Right renal pelvis (tissue), 4 donors: ENCODE measurements around the gene COL23A1. TPM values are rescaled to one million over a fixed set of nuclear protein-coding genes. Genes with fewer than 3 reads are reported as not detected.

Experiments used
- DNase-seq, 4 donors: peaks; one replicate each; pipeline ENCODE4 v3.0.0-alpha.2; 2013; ENCODE audit warnings: low read depth in 4 of 4, low spot score in 3 of 4, missing footprints in 1 of 4
- polyA plus RNA-seq, 4 donors: library from polyadenylated mRNA; unstranded; fragments of 120-200 nt; gene quantifications; one replicate each; pipeline ENCODE4 v1.2.1, GENCODE V29; 2013; ENCODE audit not compliant: insufficient read length in 4 of 4

The COL23A1 gene
- polyA plus RNA-seq, 4 donors: 5.7 to 8.2 (median 6.4) TPM

DNA sequence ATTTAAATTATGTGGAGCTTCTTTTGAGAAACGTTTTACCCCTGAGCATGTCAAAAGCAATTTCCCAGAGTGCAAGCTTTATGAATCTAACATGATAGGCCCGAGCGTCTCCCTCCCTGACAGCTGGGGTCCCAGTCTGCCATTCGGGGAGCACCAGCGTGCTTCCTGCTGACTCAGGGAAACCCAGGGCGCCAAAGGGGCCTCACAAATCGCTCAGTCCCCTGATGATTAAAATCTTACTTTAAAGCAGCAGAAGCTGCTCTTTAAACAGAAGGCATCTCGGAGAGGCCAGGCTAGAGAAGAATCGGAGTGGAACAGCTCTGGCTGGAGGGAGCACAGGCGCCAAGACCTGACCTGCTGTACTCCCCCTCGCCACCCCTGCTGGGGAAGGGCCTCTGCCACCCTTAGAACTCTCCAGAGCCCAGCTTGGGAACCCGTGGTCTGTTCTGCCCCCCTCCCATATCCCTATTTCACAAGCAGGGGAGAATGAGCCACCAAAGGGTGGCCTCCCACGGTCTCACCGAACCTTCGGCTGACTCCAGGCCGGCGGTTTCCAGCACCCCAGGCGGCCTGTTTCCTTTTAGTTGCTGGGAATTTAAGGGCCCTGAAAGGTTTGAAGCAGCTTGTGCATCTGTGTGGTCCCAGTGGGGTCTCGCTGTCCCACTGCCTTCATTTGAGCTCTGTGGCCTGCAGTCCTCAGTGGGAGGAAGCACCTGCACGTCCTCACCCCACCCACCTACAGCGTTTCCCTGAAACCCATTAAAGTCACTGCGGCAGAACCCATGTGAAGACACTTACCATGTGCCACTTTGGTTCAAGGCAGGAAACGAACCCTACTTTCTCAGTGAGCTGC, 147.6 kb downstream of the COL23A1 start:
- no peak for DNase-seq

DNA sequence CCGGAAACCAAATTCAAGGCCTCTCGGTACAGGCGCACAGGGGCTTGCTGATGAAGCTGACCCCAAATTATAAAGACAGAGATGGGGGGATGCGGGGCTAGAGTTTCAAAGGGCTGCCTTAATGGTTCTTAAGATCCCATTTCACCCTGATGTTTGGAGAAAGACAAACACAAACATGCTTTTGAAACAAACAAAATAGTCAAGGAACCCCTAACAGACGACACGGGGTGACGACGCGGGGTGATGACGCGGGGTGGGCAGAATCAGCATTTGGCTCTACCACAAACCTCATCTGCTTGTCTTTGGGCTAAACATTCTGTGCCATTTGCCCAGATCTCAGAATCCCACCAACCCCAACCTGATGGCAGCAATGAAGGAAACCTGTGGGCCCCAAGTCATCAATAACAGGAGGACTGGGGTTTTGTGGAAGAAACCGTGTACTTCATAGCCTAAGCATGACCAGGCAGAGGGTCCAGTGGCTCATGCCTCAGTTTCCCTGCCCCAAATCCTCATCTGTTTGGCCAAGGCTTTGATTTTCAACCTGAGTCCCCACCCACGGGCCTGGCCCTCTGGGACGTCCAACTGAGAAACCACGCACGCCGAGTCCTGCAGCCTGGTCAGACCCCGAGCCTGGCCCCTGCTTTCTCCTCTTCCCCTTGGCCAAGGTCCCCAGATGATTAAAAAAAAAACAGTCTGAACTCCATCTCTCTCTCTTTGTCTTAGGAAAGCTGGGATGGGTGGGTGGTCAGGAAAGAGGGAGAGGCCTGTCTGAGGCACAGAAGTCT, 148.5 kb downstream of the COL23A1 start:
- DNase-seq: no peak

GRCh38 chr5:178440181-178440580, 150.0 kb downstream of the COL23A1 start:
- DNase-seq: no peak

- DNase-seq: no peak
These were observed 150.6 kb downstream of the COL23A1 start for GRCh38 chr5:178439493-178440180.

DNA sequence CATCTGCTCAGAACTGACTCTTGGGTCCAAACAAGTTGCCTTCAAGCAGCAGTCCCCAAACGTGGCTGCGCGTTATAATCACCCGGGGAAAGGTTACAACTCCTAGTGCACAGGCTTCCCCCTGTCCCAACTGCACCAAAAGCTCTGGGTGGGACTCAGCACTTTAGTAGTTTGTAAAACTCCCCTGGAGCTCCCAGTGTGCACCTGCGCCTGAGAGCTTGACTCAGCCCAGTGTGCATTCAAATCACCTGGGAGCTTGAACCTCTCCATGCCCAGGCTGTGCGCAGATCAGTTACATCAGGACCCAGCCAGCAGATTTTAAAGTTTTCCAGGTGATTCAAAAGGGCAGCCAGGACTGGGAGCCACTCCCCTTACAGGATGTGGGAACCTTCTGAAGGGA, 151.4 kb downstream of the COL23A1 start:
- DNase-seq: no peak

- DNase-seq: no peak
These were observed 152.7 kb downstream of the COL23A1 start for GRCh38 chr5:178437386-178438075.

GRCh38 chr5:178436326-178436940, 153.8 kb downstream of the COL23A1 start:
- DNase-seq: no peak

DNA sequence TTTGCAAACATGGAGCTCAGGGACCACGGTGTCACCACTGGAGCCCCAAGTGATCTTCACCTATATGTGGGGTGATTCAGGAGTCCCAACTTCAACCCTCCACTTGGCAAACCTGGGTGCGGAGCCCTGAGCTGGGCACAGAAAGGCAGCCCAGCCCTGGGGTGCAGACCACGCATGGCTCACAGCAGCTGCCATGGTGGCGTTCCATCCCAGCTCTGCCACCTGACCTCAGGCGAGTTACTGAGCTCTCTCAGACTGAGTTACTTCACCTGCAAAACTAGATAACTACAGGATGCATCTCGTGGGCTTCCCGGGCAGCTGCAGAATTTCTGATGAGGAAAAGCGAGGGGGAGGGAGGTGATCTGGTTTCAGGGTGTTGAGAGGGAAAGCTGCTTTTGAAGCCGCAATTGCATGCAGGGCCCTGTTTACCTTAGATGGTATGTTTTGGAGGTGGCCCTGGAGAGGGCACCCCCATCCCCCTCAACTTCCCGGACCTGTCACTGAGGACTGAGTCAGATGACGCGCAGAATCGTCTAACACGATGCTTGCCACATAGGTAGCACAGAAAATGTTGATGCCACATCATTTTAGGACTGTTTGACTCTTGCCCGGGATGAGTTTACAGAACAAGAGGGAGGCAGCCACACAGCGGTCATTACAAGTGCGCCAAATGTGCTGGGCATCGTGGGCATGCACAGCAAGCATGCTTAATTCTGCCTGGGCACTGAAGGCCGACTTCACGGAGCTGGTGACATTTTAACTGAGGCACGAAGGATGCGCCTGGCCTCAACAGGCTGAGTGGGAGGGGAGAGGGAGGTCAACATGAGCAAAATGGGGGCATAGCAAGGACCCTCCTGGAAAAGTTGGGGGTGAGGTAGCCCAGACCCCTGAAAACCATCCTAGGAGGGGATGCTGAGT, 154.6 kb downstream of the COL23A1 start:
- DNase-seq: no peak

DNA sequence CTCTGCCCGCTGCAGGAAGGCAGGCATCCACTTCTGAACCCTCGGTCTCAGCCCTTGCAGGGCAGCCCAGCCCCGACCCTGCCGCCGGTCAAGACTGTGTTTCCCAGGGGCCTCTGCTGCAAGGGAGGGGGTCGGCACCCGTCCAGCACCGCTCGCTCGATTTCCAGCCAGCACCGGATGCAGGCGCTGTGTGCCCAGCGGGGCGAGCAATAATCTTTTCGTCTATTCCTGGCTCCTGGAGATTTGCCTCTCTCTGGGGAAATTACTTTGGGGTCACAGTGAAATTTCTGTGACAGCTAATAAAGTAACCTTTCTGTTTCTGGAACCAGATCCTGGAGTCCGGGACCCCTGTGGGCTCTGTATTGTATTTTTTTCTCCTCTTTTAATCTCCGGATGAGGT, 155.3 kb downstream of the COL23A1 start:
- no peak for DNase-seq

- DNase-seq: no peak
These were observed 156.0 kb downstream of the COL23A1 start for GRCh38 chr5:178434016-178434761.

DNA sequence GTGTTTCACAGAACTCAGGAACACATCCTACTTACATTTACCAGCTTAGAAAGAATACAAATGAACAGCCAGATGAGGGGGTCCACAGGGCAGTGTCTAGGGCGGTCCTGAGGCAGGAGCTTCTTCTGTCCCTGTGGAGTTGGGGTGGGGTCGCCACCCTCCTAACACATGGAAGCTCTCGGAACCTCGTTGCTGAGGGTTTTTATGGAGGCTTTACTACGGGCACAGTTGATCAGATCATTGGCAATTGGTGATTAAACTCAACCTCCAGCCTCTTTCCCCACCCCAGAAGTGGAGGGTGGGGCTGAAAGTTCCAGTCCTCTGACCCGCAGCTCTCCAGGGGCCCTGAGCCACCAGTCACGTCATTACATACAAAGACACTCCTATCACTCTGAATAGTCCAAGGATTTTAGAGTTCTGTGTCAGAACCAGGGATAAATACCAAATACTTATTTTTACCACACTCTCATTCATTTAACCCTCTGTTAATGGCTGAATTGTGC, 156.9 kb downstream of the COL23A1 start:
- no peak for DNase-seq

- DNase-seq: no peak
These were observed 157.5 kb downstream of the COL23A1 start for GRCh38 chr5:178432421-178433272.

DNA sequence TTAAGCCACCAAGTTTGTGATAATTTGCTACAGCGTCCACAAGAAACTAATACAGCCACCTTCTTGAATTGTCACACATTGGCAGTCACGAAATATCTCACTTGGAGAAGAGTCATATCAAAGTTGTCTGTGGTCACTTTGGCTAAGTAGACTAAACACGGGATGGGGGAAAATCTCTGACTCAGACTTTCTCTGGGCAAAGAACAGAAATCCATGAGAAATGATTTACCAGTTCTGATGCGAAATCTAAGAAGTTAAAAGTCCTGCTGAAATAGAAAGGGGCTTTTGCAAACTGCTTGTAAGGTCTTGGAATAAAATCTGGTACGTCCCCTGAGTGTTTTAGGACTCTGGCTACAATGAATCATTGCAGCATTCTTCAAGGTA, 158.4 kb downstream of the COL23A1 start:
- no peak for DNase-seq

DNA sequence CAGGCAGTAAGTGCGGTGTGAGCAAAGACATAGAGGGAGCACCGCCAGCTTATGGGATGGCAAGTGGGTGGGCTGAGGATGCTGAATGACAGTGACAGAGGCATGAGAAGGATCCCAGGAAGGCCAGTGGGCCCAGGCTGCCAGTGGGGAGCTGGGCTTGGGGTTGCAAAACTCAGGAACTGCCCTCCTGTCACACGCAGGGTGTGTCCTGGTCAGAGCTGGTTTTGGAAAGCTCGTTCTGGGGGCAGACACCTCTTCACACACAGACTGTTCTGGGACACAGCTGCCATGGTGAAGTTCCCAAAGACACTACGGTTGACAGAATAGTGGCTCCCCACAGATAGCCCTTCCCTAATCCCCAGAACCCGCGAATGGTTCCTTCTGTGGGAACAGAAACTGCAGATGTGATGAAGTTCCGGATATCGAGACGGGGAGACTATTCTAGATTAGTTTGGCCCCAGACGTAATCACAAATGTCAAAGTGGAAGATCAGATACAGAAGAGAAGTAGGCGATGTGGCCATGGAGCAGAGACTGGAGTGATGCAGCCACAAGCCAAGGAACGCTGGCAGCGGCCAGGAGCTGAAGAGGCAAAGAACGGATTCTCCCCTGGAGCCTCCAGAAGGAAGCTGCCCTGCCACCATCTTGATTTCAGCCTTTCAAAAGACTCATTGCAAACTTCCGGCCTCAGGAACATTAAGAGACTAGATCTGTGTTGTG, 159.0 kb downstream of the COL23A1 start:
- DNase-seq: no peak

DNA sequence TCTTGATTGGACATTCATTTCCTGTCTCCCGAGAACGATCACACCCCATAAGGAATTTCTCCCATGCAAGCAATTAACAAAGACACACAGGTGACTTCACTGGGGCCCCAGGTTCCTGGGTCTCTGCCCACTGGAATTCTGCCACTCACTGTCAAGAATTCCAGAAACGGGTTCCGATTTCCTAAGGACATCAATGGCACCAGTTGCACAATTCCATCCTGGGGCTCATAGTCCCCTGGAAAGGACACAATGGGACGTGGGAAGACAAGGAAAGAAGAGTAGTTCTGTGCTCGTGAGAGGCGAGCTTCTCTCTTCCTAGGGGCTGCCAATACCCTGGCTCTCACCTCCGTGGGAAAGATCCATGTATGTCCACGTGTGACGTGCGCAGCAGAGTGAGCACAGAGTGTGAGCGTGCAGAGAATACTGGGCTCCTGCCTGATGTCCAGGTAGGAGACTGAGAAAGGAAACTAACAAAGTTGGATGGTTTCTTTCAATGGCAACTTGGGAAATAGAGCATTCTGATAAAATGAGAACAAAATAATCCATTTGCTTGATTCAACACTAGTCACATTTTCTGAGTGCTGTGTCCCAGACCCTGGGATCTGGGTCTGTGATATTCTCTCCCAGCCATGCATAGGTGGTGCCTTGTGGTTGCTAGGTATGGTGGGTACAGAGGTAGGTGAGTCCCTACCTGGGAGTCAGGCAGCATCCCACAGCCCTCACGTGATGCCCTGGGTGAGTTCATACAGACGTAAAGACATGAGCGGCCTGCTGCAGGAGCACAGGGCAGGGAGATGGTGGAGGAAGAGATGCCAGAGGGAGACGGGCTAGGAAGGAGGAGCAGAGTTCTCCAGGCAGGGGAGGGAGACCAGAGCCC, 159.8 kb downstream of the COL23A1 start:
- no peak for DNase-seq
